Brain microvascular endothelial cell (primary cell): ENCODE measurements around the gene METTL6.
A peak's percentile ranks its signal among the peaks of the same experiment; 100 is the strongest.
"Not testable (repeated sequence)": the region's sequence is repeated elsewhere in the genome, so short reads cannot be mapped to it uniquely, and the experiment has no call there.

Experiments
- DNase-seq: peaks from one replicate; pipeline ENCODE4 v3.0.0-alpha.2; 2020
- H3K27ac ChIP-seq: fragments of 250-450 bp; sonication (Bioruptor Pico); 2 replicates; pipeline ENCODE4 v1.5.1; 2020; ENCODE audit warnings: mild to moderate bottlenecking, moderate library complexity
- H3K27me3 ChIP-seq: fragments of 250-450 bp; sonication (Bioruptor Pico); replicated peaks from 2 replicates; pipeline ENCODE4 v1.5.1; 2020; ENCODE audit warnings: mild to moderate bottlenecking
- H3K36me3 ChIP-seq: fragments of 250-450 bp; sonication (Bioruptor Pico); replicated peaks from 2 replicates; pipeline ENCODE4 v1.5.1; 2020; ENCODE audit warnings: mild to moderate bottlenecking
- H3K4me3 ChIP-seq: 2 replicates; pipeline ENCODE4 v1.5.1; 2011; ENCODE audit warnings: low read depth, mild to moderate bottlenecking, control low read depth, low read length, moderate library complexity
- CTCF ChIP-seq: IDR thresholded peaks from 2 replicates; pipeline ENCODE4 v1.5.1; 2011; ENCODE audit warnings: low read depth, mild to moderate bottlenecking, moderate library complexity, low read length, control low read depth, inconsistent platforms; ENCODE audit errors: missing control alignments
- in situ Hi-C: cut with HindIII; loops from 2 replicates; pipeline ENCODE4 v1.10.0; 2017; ENCODE audit warnings: low sequenced_read_pairs, low pct_ligation_motif_present

Gene METTL6

DNA sequence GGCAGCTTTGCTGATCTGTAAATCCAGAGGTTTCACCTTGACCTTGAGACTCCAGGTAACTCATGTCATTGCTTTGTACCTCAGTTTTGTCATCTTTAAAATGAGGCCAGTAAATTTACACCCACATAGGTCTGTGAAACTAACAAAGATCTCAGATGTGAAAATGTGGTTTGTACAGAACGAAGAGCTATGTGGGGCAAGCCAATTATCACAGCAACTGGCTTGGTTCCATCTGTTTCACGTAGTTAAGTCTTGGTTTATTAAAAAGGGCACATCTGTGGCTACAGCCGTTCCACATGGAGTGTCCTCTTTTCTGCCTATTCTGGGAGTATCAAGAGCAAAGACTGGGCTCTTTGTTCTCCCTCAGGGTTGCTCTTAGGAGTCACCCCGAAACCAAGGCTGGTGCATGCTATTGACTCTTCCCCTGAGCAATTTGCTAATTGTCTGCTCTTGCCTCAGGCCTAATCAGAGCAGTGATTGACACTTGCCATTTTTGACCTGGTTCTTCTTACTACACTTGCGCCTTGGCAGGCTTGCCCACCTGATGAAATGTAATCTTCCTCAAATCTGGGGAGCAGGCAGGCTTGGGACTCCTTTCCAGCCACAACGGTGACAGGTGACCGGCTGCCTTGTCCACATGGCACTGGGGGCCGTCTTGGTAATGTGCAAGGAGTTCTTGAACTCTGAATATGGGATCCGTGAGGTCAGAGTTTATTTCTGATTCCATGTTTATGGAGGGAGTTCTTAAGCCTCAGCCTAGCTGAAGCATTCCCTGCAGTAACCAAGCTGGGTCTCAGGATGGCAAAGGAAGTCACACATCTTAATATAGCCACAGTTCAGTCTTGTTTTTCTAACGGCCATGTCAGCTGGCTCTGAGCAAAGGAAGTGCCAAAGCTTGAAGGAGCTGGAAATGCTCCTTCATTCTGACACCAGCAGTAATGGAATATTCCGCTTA, 40.2 kb upstream of the METTL6 start:
- H3K27me3 ChIP-seq = no peaks in the 10 kb centered on the region
- peak; percentile 1 for DNase-seq
- TF ChIP-seq CTCF = no peak
- H3K27ac ChIP-seq = no peak overlapping the region
- H3K4me3 ChIP-seq = no peak overlapping the region
- in situ Hi-C loops = no loop called here
- no peaks in the 10 kb centered on the region for H3K36me3 ChIP-seq

GRCh38 chr3:15465876-15466585, 38.7 kb upstream of the METTL6 start:
- in situ Hi-C loops = no loop called here
- Histone ChIP-seq H3K36me3 (no peaks in the 10 kb centered on the region), H3K27ac (no peak overlapping the region), H3K27me3 (no peaks in the 10 kb centered on the region), H3K4me3 (no peak overlapping the region)
- DNase-seq = no peak
- TF ChIP-seq CTCF = no peak

GRCh38 chr3:15462451-15462850, 35.1 kb upstream of the METTL6 start:
- H3K27me3 ChIP-seq = no peaks in the 10 kb centered on the region
- no peak for DNase-seq
- no peak overlapping the region for H3K4me3 ChIP-seq
- H3K36me3 ChIP-seq = no peaks in the 10 kb centered on the region
- no peak overlapping the region for H3K27ac ChIP-seq
- in situ Hi-C loops = no loop called here
- TF ChIP-seq CTCF = no peak

DNA sequence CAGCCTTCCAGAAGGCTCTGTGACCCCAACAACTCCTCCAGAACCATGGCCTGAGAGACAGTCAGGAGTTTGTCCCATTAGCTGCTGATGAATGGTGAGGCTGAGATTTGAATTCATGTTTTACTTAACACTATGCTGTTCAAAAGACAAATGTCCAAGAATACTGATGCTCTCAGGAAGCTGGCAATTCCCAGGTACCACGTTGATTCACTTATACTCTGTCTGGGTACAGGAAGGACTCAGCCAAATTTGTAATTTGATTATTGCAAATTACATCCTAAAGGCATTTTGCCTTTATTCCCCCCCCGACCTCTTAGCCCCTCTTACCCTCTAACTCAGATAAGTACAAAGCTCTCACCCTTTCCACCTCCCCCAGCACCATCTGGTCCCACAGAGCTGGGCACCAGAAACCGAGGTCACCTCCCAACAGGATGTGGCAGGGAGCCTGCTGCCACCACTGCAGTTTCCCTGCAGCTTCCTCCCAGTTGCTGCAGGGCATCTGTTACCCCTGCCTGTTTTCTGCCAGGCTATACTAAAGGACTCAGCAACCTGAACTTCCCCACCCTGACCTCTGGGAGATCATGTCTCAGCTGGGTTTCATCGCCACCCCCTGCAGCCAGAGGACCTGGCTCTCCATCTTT, 33.7 kb upstream of the METTL6 start:
- in situ Hi-C loops = no loop called here
- DNase-seq = no peak
- Histone ChIP-seq H3K27me3 (no peaks in the 10 kb centered on the region), H3K4me3 (no peak overlapping the region), H3K27ac (no peak overlapping the region), H3K36me3 (no peaks in the 10 kb centered on the region)
- no peak for TF ChIP-seq CTCF

DNA sequence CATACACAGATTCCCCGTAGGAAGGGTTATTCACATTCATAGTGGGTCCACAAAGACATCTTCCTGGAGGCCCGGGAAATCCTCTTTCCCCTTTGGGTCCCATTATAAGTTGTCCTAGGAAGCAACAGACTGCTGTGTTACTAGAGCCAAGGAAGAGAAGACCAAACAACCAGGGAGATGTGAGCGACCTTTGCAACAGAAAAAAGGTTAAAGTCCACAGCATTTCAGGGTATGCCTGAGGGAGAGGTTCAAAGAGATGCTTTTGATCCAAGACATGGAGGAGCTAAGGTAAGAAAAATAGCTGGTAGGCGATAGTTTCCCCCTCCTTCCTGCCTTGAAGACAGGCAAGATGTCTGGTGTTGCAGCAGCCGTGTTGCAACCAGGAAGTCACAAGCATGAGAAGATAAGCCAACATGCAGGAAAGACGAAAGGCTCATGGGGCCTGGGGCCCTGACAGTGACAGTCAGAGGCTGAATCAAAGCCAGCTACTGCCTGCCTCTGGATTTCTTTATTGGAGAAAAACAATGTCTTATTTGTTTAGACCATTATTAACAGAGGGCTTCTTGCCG, 31.0 kb upstream of the METTL6 start:
- Histone ChIP-seq H3K36me3 (no peaks in the 10 kb centered on the region), H3K4me3 (no peak overlapping the region), H3K27me3 (no peaks in the 10 kb centered on the region), H3K27ac (no peak overlapping the region)
- in situ Hi-C loops = no loop called here
- DNase-seq = no peak
- no peak for TF ChIP-seq CTCF

DNA sequence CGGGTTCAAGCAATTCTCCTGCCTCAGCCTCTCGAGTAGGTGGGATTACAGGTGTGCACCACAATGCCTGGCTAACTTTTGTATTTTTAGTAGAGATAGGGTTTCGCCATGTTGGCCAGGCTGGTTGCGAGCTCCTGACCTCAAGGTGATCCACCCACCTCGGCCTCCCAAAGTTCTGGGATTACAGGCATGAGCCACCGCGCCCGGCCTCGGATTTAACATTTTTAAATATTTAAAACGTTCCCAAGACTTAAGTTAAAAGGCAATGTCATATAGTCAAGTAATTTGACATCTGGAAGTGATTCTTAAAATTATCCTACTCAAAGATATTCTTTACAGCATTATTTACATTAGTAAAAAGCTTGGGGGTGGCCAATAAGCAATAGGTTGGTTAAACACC, 29.6 kb upstream of the METTL6 start:
- H3K27me3 ChIP-seq, H3K36me3 ChIP-seq, DNase-seq, H3K27ac ChIP-seq, in situ Hi-C loops, H3K4me3 ChIP-seq: not testable (repeated sequence)
